Progenitor cell of endocrine pancreas (in vitro differentiated cells): ENCODE data around the gene XPO5. TPM values are rescaled to one million over a fixed set of nuclear protein-coding genes. Genes with fewer than 3 reads are reported as not detected.
A peak's percentile ranks its signal among the peaks of the same experiment; 100 is the strongest.

ENCODE experiments used
- DNase-seq: peaks from one replicate; pipeline ENCODE4 v3.0.0; 2021; ENCODE audit warnings: low spot score; ENCODE audit not compliant: unreplicated experiment
- H3K27ac Mint-ChIP-seq: 2 replicates; pipeline ENCODE4 v1.8.0; 2021; ENCODE audit warnings: mild to moderate bottlenecking, moderate library complexity, mixed read lengths
- H3K27me3 Mint-ChIP-seq: 2 replicates; pipeline ENCODE4 v1.8.0; 2021; ENCODE audit warnings: mixed read lengths
- H3K36me3 Mint-ChIP-seq: 2 replicates; pipeline ENCODE4 v1.8.0; 2022; ENCODE audit warnings: mixed read lengths; ENCODE audit not compliant: insufficient read depth
- H3K4me1 Mint-ChIP-seq: 2 replicates; pipeline ENCODE4 v1.8.0; 2021; ENCODE audit warnings: low read depth, mixed read lengths
- H3K4me3 Mint-ChIP-seq: 2 replicates; pipeline ENCODE4 v1.8.0; 2021; ENCODE audit warnings: low read depth, mild to moderate bottlenecking, moderate library complexity, mixed read lengths
- H3K9me3 Mint-ChIP-seq: 2 replicates; pipeline ENCODE4 v1.8.0; 2021; ENCODE audit warnings: low read depth, mixed read lengths
- total RNA-seq: library from RNA; stranded (reverse); gene quantifications from 2 replicates; pipeline ENCODE4 v1.2.1, GENCODE V29; 2021
- TF ChIP-seq, protein P1 (sequence below): fragments of 200-600 bp; sonication (generic); IDR thresholded peaks from one replicate; pipeline ENCODE4 v1.5.0; 2021; ENCODE audit warnings: antibody characterized with exemption, mild to moderate bottlenecking; ENCODE audit not compliant: unreplicated experiment

The XPO5 gene
- total RNA-seq, 1 donor from 2014 or later, result 64.0 TPM

- DNase-seq, result no peak
- TF ChIP-seq, protein P1, sequence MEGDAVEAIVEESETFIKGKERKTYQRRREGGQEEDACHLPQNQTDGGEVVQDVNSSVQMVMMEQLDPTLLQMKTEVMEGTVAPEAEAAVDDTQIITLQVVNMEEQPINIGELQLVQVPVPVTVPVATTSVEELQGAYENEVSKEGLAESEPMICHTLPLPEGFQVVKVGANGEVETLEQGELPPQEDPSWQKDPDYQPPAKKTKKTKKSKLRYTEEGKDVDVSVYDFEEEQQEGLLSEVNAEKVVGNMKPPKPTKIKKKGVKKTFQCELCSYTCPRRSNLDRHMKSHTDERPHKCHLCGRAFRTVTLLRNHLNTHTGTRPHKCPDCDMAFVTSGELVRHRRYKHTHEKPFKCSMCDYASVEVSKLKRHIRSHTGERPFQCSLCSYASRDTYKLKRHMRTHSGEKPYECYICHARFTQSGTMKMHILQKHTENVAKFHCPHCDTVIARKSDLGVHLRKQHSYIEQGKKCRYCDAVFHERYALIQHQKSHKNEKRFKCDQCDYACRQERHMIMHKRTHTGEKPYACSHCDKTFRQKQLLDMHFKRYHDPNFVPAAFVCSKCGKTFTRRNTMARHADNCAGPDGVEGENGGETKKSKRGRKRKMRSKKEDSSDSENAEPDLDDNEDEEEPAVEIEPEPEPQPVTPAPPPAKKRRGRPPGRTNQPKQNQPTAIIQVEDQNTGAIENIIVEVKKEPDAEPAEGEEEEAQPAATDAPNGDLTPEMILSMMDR, result no peak
- Mint-ChIP-seq H3K9me3 (no peaks in the 10 kb centered on the region), H3K4me3 (no peak overlapping the region), H3K27me3 (no peaks in the 10 kb centered on the region), H3K27ac (no peak overlapping the region), H3K4me1 (peaks cover 6% of the 10 kb centered on the region), H3K36me3 (peaks cover 19% of the 10 kb centered on the region)
Measured at GRCh38 chr6:43622541-43622940, 46.7 kb upstream of the XPO5 start.

- Mint-ChIP-seq H3K4me1 (peaks cover under 1% of the 10 kb centered on the region), H3K36me3 (peaks cover 19% of the 10 kb centered on the region), H3K4me3 (no peak overlapping the region), H3K27me3 (no peaks in the 10 kb centered on the region), H3K9me3 (no peaks in the 10 kb centered on the region), H3K27ac (no peak overlapping the region)
- DNase-seq, result no peak
- TF ChIP-seq, protein P1, result no peak
Measured at GRCh38 chr6:43621836-43622180, 46.0 kb upstream of the XPO5 start.

DNA sequence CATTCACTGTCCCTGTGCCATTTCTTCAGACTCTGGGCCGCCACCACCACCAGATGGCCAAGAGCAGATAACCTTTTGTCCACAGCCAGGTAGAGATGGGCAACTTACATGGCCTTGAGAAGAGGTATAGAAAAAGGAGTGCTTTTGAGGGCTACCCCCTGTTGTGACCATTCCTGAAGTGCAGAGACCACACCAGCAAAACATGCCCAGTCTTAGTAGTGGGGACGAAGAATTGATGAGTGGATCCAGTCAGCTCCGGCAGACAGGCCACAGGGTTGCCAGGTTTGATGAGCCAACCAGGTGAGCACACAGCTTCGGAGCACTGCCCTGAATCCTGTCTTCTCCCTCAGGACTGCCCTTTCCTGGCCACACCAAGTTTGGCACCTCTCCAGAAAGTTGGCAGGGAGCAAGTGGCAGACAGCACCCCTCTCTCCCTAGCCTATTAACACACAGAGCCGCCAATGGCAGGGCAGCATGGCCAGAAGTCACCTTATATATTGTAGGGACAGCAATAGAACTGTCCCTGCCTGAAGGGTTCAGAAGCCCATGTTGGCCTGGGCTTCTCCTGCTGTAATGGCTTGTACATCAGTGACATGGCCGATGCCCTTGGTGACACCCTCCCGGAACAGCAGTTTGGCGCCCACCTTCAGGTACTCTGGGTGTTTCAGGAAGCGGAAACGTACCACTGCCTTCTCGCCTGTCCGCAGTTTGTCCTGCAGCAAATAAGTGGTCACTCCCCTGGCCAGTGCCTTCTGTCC lies 45.4 kb upstream of the XPO5 start:
- no peak for DNase-seq
- no peaks in the 10 kb centered on the region for H3K27me3 Mint-ChIP-seq
- no peaks in the 10 kb centered on the region for H3K4me1 Mint-ChIP-seq
- peaks cover 17% of the 10 kb centered on the region for H3K36me3 Mint-ChIP-seq
- no peak overlapping the region for H3K27ac Mint-ChIP-seq
- no peaks in the 10 kb centered on the region for H3K9me3 Mint-ChIP-seq
- H3K4me3 Mint-ChIP-seq, result no peak overlapping the region
- TF ChIP-seq, protein P1, result no peak

DNA sequence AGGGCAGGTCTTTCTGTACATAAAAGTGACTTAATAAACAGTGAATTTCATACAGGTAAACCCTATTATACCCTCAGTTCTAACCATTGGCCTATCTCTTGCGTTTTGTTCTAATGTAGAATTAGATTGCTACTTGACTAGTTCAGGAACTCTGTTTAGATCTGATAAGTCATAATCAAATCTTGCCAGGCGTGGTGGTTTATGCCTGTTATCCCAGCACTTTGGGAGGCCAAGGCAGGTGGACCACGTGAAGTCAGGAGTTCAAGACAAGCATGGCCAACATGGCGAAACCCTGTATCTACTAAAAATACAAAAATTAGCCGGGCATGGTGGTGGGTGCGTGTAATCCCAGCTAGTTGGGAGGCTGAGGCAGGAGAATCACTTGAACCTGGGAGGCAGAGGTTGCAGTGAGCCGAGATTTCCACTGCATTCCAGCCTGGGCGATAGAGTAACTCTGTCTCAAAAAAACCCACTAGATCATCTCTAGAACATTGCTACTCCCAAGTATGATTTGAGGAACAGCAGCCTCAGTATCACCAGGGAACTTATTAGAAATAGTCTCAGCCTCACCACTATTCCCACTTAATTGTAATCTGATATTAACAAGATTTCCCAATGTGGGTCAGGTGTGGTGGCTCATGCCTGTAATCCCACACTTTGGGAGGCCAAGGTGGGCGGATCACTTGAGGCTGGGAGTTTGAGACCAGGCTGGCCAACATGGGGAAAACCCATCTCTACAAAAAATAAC lies 41.1 kb upstream of the XPO5 start:
- H3K27ac Mint-ChIP-seq, result peak overlapping the region; percentile 74
- H3K4me1 Mint-ChIP-seq, result no peaks in the 10 kb centered on the region
- TF ChIP-seq, protein P1, result no peak
- DNase-seq, result no peak
- H3K9me3 Mint-ChIP-seq, result no peaks in the 10 kb centered on the region
- H3K36me3 Mint-ChIP-seq, result peaks cover 7% of the 10 kb centered on the region
- H3K4me3 Mint-ChIP-seq, result no peak overlapping the region
- no peaks in the 10 kb centered on the region for H3K27me3 Mint-ChIP-seq

DNA sequence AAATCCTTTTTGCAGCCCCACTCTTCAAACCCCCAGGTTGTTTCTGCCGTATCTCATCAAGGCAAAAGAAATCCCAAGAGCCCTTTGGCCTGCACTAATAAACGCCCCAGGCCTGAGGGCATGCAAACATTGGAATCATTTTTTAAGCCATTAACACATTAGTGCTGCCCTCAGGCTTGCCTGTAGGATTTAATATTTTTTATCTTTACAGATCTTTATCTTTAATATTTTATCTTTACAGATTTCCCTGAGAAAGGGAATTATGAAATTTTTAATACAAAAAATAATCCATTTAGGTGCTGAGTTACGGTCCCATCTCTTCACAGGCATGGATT lies 38.5 kb upstream of the XPO5 start:
- H3K4me3 Mint-ChIP-seq, result no peak overlapping the region
- no peak overlapping the region for H3K27ac Mint-ChIP-seq
- H3K4me1 Mint-ChIP-seq, result no peaks in the 10 kb centered on the region
- no peak for DNase-seq
- TF ChIP-seq, protein P1, result no peak
- H3K27me3 Mint-ChIP-seq, result no peaks in the 10 kb centered on the region
- no peaks in the 10 kb centered on the region for H3K9me3 Mint-ChIP-seq
- H3K36me3 Mint-ChIP-seq, result peaks cover 6% of the 10 kb centered on the region
